ENCODE measurements around the gene MPL. TPM values are rescaled to one million over a fixed set of nuclear protein-coding genes. Genes with fewer than 3 reads are reported as not detected.
A peak's percentile ranks its signal among the peaks of the same experiment; 100 is the strongest.

MPL gene
- total and polyA plus RNA-seq, 8 donors = 0.24 to 1.4 (median 1.2) TPM

DNA sequence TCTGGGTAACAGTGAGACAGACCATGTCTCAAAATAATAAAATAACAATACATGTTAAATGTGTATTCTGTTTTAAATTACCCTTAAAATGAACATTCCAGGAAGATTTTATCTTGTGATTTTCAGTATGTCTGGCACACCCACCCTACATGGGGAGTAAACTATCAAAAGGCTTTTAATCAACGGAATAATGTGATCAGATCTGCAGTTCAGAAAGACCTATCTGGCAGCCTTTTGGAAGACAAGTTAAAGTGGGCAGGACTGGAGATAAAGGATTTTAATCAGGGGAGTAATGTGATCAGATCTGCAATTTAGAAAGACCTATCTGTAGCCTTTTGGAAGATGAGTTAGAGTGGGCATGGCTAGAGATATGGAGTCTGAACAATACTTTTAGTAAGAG lies 41.9 kb downstream of the MPL start:
- TF ChIP-seq, protein P1, sequence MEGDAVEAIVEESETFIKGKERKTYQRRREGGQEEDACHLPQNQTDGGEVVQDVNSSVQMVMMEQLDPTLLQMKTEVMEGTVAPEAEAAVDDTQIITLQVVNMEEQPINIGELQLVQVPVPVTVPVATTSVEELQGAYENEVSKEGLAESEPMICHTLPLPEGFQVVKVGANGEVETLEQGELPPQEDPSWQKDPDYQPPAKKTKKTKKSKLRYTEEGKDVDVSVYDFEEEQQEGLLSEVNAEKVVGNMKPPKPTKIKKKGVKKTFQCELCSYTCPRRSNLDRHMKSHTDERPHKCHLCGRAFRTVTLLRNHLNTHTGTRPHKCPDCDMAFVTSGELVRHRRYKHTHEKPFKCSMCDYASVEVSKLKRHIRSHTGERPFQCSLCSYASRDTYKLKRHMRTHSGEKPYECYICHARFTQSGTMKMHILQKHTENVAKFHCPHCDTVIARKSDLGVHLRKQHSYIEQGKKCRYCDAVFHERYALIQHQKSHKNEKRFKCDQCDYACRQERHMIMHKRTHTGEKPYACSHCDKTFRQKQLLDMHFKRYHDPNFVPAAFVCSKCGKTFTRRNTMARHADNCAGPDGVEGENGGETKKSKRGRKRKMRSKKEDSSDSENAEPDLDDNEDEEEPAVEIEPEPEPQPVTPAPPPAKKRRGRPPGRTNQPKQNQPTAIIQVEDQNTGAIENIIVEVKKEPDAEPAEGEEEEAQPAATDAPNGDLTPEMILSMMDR (IDR thresholded peaks at IDR 0.05) = no peak
- DNase-seq (no peak), ATAC-seq (no peak)
- no peaks in the 10 kb centered on the region for H3K9me3 ChIP-seq
- H3K27me3 ChIP-seq = no peaks in the 10 kb centered on the region
- no peak overlapping the region for H3K4me3 ChIP-seq
- intact Hi-C loops (cut with DNase I) = no loop called here
- H3K27ac ChIP-seq = no peak overlapping the region
- peaks cover 0 to 26% of the 10 kb centered on the region in 2 donors for H3K4me1 ChIP-seq
- H3K36me3 ChIP-seq = peaks cover 0 to 49% of the 10 kb centered on the region in 2 donors

DNA sequence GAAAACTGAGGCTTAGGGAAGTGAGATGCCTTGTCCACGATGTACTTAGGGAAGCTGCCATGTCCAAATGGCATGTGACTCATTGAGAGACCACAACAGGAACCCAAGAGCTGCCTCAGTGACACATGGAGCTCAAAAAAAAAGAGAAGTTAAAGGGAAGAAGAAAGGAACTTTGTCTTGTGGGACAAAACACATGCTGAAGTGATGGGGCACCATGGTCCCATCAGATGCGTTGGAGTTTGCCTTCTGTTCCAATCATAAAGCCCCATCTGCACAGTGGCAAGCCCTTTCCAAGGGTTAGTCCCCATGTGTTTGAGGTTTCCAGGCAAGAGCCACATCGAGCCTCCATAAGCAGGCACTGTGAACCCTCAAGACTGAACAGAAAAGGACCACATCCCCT lies 44.0 kb downstream of the MPL start:
- TF ChIP-seq, protein P1 (IDR thresholded peaks at IDR 0.05) = no peak
- Histone ChIP-seq H3K4me1 (peaks cover 0 to 26% of the 10 kb centered on the region in 2 donors), H3K27me3 (no peaks in the 10 kb centered on the region), H3K9me3 (no peaks in the 10 kb centered on the region), H3K4me3 (no peak overlapping the region), H3K36me3 (peaks cover 10 to 70% of the 10 kb centered on the region in 2 donors), H3K27ac (peak overlapping the region in 1 of 2 donors; percentile 73)
- DNase-seq (no peak), ATAC-seq (peak; percentile 52)
- intact Hi-C loops (cut with DNase I) = loop anchor here in 1 of 2 donors (10.0 kb wide), 1 partner anchor 147 kb away; no protein-coding TSS in a partner anchor

DNA sequence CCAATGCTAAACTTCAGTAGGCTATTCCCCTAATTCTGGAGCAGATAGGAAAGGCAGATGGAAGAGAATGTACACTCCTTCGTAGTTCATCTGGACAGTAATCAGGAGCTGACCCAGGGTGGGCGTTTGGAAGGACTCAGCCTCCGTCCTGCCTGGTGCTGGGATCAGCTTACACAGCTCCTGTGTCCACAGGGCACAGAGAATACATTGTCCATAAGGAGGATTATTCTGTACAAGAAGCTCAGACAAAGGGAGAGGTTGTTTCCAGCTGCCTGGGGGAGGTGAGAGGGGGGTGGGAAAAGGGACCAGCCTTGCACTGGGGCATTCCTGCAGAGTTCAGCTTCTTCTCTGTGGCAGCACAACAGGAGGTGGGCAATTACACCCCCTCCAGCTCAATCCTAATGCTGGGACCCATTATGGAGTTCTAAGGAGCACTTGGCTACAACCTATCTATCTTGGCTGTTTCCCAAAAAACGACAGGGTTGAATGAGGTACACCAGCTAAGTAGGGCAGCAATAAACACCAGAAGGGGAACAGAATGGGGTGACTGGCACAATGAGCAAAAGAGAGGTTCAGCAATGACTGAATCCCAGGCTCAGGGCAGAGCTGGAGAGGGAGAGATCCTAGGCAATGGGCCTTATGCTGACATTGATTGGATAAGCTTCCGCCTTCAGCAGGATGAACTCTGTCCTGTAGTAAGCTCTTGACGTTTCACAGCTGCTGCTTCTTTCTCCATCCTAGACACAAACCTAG lies 44.6 kb downstream of the MPL start:
- Histone ChIP-seq H3K9me3 (no peaks in the 10 kb centered on the region), H3K4me1 (peaks cover 0 to 30% of the 10 kb centered on the region in 2 donors), H3K36me3 (peaks cover 16 to 76% of the 10 kb centered on the region in 2 donors), H3K27ac (peak overlapping the region in 1 of 2 donors; percentile 73), H3K27me3 (no peaks in the 10 kb centered on the region), H3K4me3 (no peak overlapping the region)
- intact Hi-C loops (cut with DNase I) = loop anchor here in 1 of 2 donors (10.0 kb wide), 1 partner anchor 147 kb away; no protein-coding TSS in a partner anchor
- ATAC-seq (no peak), DNase-seq (peak in 2 of 4 donors; percentile 29 to 69)
- TF ChIP-seq, protein P1 (IDR thresholded peaks at IDR 0.05) = no peak

DNA sequence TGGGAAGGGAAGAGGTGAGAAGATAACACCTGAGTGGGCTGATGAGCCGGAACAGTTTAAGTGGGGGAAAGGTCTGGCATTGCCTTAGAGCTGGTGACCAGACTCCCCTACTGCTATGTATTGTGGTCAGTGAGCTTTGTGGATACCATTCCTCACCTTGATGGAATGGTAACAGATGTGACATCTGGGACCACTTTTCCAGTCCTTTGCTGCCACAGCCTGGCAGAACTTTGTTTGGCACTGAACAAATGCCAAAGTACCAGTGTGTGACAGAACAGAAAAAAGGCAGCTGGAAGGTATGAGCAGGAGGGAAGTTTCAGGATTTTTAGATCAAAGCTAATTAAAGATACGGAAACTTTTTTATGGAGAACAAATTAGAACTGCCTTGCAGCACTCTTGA lies 45.8 kb downstream of the MPL start:
- peaks cover 16 to 82% of the 10 kb centered on the region in 2 donors for H3K36me3 ChIP-seq

DNA sequence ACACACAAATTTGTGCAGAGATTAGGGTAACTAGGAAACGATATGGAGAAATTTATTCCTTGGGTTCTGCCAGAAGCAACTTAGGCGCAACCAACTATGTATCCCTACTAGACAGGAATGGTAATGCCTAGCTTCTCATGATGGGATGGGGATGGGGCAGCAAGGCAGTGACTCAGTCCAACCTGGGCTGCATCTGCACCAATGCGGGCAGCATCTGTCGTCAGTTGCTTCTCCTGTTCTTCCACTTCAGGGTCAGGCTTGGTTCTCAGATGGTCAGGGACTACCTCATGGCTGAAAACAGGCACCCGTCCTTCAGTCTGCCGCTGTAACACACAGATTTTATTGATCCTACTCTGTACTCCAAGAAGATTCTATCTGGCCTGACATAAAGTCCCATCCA lies 49.1 kb downstream of the MPL start:
- no peaks in the 10 kb centered on the region for H3K9me3 ChIP-seq
- intact Hi-C loops (cut with DNase I) = loop anchor here in 1 of 2 donors (10.0 kb wide), 1 partner anchor 152 kb away; no protein-coding TSS in a partner anchor
- DNase-seq (no peak), ATAC-seq (no peak)
- TF ChIP-seq, protein P1 (IDR thresholded peaks at IDR 0.05) = no peak
- H3K27ac ChIP-seq = no peak overlapping the region
- H3K4me3 ChIP-seq = no peak overlapping the region
- H3K36me3 ChIP-seq = peaks cover 16 to 63% of the 10 kb centered on the region in 2 donors
- peaks cover 14 to 48% of the 10 kb centered on the region in 2 donors for H3K4me1 ChIP-seq
- H3K27me3 ChIP-seq = no peaks in the 10 kb centered on the region

More for the DNA sequence above, 45.8 kb downstream of the MPL start:
- H3K4me3 ChIP-seq = no peak overlapping the region
- H3K27ac ChIP-seq = no peak overlapping the region
- no peak for DNase-seq
- intact Hi-C loops (cut with DNase I) = loop anchor here in 1 of 2 donors (10.0 kb wide), 1 partner anchor 149 kb away; no protein-coding TSS in a partner anchor
- no peaks in the 10 kb centered on the region for H3K27me3 ChIP-seq
- H3K9me3 ChIP-seq = no peaks in the 10 kb centered on the region
- peaks cover 7 to 42% of the 10 kb centered on the region in 2 donors for H3K4me1 ChIP-seq
- no peak for ATAC-seq
- TF ChIP-seq, protein P1 (IDR thresholded peaks at IDR 0.05) = no peak

Data from left lung (tissue), 10 donors.